Sigmoid colon (tissue), 4 donors: Measurements from ENCODE around the gene HERC3.
A peak's percentile ranks its signal among the peaks of the same experiment; 100 is the strongest.

Experiments
- EP300 ChIP-seq, 4 donors: sonication (generic); formaldehyde crosslinking; IDR thresholded peaks; one replicate each; pipeline ENCODE4 v1.6.1; 2017; ENCODE audit warnings: antibody characterized with exemption in 4 of 4
- POLR2AphosphoS5 ChIP-seq, 4 donors: sonication (generic); formaldehyde crosslinking; IDR thresholded peaks; one replicate each; pipeline ENCODE4 v1.6.1; 2017; ENCODE audit warnings: antibody characterized with exemption in 4 of 4
- TF ChIP-seq, protein P1 (sequence below), 4 experiments: fragments of 450-650 bp in 3 of 4; fragments of 200-600 bp in 1 of 4; IDR thresholded peaks; one replicate each; pipeline ENCODE4 v1.5.1; 2016 to 2019; ENCODE audit warnings: antibody characterized with exemption in 4 of 4, mild to moderate bottlenecking in 3 of 4, moderate library complexity in 2 of 4

DNA sequence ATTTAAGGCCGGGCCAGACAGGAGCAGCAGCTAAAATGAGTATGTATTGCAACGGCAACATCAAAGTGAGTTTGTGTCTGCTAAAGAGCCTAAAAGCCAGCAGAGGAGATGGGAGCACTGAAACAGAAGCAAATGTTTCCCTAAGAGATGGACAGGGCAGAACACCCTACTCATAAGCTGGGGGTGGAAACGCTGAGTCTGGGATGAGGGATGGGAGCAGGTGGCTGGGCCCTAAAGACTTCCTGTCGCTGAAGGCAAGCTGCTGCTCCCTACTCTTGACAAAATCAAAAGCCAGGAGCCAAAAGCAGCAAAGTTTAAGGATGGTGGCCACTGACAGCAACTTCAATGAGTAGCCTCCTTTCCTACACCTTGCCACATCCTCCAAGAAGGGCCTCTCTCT lies 145.9 kb downstream of the HERC3 start:
- TF ChIP-seq EP300 (IDR thresholded peaks at IDR 0.05) (no peak), POLR2AphosphoS5 (IDR thresholded peaks at IDR 0.05) (no peak)
- TF ChIP-seq, protein P1, sequence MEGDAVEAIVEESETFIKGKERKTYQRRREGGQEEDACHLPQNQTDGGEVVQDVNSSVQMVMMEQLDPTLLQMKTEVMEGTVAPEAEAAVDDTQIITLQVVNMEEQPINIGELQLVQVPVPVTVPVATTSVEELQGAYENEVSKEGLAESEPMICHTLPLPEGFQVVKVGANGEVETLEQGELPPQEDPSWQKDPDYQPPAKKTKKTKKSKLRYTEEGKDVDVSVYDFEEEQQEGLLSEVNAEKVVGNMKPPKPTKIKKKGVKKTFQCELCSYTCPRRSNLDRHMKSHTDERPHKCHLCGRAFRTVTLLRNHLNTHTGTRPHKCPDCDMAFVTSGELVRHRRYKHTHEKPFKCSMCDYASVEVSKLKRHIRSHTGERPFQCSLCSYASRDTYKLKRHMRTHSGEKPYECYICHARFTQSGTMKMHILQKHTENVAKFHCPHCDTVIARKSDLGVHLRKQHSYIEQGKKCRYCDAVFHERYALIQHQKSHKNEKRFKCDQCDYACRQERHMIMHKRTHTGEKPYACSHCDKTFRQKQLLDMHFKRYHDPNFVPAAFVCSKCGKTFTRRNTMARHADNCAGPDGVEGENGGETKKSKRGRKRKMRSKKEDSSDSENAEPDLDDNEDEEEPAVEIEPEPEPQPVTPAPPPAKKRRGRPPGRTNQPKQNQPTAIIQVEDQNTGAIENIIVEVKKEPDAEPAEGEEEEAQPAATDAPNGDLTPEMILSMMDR (IDR thresholded peaks at IDR 0.05), result peak in 1 of 4 experiments; percentile 4
